Ramos (cell line): ENCODE results near the gene CNPY1.
"Not testable (repeated sequence)": the region's sequence is repeated elsewhere in the genome, so short reads cannot be mapped to it uniquely, and the experiment has no call there.

Experiments used
- in situ Hi-C: fragments of 300-500 bp; cut with MboI; formaldehyde crosslinking; loops from one replicate; pipeline ENCODE4 v1.14.3; 2022; ENCODE audit warnings: low sequenced_read_pairs; ENCODE audit not compliant: unreplicated experiment

The CNPY1 gene

DNA sequence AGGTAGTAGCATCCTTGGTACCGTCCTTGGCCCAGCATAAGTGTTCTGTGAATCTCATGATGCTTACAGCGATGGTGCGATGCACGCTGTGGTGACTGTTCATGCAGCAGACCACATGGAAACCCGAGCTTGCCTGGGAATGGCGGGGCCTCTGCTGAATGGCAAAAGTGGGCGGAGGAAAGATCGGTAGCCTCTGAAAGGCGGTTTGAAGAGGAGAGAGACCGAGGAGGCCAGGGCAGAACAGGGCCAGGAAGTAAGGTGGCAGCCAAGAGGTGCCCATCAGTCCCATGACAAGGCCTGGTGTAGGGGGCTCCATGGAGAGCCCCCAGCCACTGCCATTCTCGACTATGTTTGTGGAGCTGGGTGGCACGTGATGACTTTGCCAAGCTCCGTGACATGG lies 33.2 kb upstream of the CNPY1 start:
- in situ Hi-C loops: no loop called here

- in situ Hi-C loops: no loop called here
Measured at GRCh38 chr7:155578016-155578415, 31.7 kb upstream of the CNPY1 start.

DNA sequence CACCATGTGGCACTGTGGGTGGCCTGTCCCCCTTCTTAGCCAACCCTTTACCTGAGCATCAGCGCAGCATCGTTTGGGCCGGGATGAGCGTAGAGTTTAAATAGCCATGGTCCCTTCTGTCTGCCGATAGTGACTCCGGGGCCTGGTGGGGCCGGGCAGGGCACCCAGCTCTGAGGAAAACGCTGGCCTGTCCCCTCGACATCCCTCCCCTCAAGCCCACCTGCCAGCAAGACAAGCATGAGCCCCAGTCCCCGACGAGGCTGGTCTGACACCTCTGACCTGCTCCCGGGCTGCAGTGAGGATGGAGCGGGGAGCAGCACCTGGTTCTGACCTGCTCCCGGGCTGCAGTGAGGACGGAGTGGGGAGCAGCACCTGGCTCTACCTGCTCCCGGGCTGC lies 31.1 kb upstream of the CNPY1 start:
- in situ Hi-C loops: no loop called here

GRCh38 chr7:155576900-155577508 lies 30.6 kb upstream of the CNPY1 start:
- in situ Hi-C loops: no loop called here

- in situ Hi-C loops: no loop called here
Measured at GRCh38 chr7:155576416-155576815, 30.1 kb upstream of the CNPY1 start.

GRCh38 chr7:155574556-155575290 lies 28.4 kb upstream of the CNPY1 start:
- in situ Hi-C loops: no loop called here

DNA sequence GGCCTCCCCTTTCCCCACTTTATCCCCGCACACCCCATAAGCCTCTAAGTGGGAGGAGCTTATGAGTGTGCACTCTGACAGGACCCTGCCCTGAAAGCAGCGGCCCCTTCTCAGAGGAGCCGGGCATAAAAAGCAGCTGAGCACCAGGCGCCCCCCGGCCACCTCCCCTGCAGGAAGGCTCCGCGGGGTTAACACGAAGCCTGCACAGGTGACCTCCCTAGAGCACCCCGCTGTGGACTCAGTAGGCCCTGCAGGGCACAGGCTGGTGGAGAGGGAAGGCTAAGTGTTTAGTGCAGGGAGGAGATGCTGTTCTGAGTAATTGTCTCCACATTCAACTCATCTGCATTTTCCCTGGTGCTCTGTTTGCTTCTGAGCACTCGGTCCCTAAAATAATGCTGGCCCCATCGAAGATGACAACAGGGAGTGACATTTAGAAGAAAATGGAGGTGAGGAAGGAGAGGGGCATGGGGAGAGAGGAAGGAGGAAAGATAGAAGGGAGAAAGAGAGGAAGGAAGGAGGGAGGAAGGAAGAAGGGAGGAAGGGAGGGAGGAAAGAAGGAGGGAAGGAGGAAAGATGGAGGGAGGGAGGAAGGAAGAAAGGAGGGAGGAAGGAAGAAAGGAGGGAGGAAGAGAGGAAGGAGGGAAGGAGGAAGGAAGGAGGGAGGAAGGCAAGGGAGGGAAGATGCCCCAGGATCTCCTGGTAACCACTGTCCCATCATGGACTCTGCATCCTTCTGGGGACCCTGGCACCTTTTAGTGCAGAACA lies 25.4 kb upstream of the CNPY1 start:
- in situ Hi-C loops: no loop called here

DNA sequence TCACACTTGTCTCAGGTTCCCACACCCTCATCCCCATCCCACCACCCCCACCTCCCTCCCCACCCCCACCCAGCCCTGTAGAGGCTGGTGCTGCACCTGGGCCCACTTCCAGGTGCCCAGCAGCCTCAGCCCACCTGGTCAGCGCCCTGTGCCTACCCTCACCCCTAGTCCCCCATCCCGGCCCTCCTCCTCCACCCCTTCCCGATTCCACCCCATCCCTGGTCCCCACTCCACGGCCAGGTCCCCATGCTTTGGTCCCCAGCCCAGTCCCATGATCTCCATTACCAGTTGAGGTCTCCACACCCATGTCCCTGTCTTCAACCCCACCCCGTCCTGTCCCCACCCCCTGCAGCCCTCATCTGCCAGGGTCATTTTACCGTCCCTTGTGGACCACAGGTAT lies 24.6 kb upstream of the CNPY1 start:
- in situ Hi-C loops: no loop called here

- in situ Hi-C loops: no loop called here
Measured at GRCh38 chr7:155570171-155570958, 24.0 kb upstream of the CNPY1 start.

GRCh38 chr7:155569681-155570080 lies 23.3 kb upstream of the CNPY1 start:
- in situ Hi-C loops: no loop called here

GRCh38 chr7:155568842-155569494 lies 22.6 kb upstream of the CNPY1 start:
- in situ Hi-C loops: no loop called here

GRCh38 chr7:155568333-155568660 lies 21.9 kb upstream of the CNPY1 start:
- in situ Hi-C loops: no loop called here

GRCh38 chr7:155567646-155568332 lies 21.4 kb upstream of the CNPY1 start:
- in situ Hi-C loops: no loop called here

- in situ Hi-C loops: no loop called here
Measured at GRCh38 chr7:155566011-155566836, 19.9 kb upstream of the CNPY1 start.

- in situ Hi-C loops: no loop called here
Measured at GRCh38 chr7:155565596-155565995, 19.2 kb upstream of the CNPY1 start.

- in situ Hi-C loops: not testable (repeated sequence)
Measured at GRCh38 chr7:155562976-155563375, 16.6 kb upstream of the CNPY1 start.

DNA sequence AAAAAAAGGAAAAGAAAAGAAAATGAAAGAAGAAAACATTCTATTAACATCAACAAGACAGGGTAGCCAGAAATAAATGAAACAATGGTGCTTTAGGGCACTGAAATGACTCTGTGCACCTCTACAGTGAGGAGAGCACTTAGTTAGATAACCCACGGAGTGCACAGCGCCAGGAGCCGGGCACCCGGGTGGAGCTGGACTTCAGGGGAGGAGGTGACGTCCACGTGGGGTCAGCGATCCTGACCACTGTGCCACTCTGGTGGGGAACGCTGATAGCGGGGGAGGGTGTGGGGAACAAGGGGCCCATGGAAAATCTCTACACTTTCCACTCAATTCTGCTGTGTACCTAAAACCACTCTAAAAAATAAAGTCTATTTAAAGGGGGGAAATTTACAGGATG lies 15.7 kb upstream of the CNPY1 start:
- in situ Hi-C loops: no loop called here

DNA sequence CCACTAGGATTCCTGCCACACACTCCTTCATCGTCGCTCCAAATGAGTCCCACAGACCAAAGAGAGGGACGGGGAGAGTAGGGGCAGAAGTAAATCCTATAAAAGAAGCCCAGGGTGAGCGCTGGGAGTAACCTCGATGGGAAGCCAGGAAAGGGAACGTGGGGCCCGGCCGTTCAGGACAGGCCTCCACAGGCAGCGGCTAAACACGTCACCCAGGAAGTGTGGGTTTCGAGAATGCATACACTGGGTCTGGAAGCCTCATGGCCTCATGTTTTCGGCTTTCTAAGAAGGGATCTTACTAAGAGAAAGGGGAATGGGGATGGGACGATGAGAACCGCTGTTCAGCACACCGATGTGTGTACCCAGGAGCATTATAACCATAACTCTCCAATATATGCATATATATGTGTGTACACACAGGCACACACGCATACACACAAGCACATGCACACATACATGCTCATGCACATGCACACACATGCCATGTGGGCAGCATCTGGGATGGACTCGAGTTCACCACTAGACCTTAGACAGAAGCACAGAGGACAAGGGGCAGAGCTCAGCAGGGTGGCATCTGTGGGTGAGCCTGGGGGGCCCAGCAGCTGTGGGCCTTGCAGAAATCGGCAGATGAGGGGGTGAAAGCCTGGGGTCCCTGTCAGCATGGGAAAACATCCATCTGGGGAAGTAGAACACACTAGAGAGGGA lies 14.8 kb upstream of the CNPY1 start:
- in situ Hi-C loops: no loop called here
